DOHH2 (cell line): ENCODE measurements around the gene IER3.

Experiments
- H3F3A ChIP-seq: fragments of 200-600 bp; sonication (generic), shearing (Covaris generic); 2 replicates; pipeline ENCODE4 v1.6.0; 2016; ENCODE audit warnings: antibody characterized with exemption, mild to moderate bottlenecking; ENCODE audit not compliant: control insufficient read depth, insufficient read depth
- H3K27ac ChIP-seq: fragments of 200-600 bp; sonication (generic); 2 replicates; pipeline ENCODE4 v1.5.1; 2014; ENCODE audit warnings: low read depth, mild to moderate bottlenecking, low read length, moderate library complexity
- H3K27me3 ChIP-seq: fragments of 200-600 bp; sonication (generic); 2 replicates; pipeline ENCODE4 v1.6.1; 2014; ENCODE audit warnings: mild to moderate bottlenecking, low read length, mixed read lengths; ENCODE audit not compliant: control insufficient read depth
- H3K36me3 ChIP-seq: fragments of 200-600 bp; sonication (generic); 2 replicates; pipeline ENCODE4 v1.6.1; 2014; ENCODE audit warnings: mild to moderate bottlenecking, low read length, moderate library complexity, mixed read lengths; ENCODE audit not compliant: control insufficient read depth
- H3K4me1 ChIP-seq: fragments of 200-600 bp; sonication (generic); 2 replicates; pipeline ENCODE4 v1.6.1; 2014; ENCODE audit warnings: mild to moderate bottlenecking, low read length, mixed read lengths; ENCODE audit not compliant: control insufficient read depth
- H3K4me2 ChIP-seq: fragments of 200-600 bp; sonication (generic); 2 replicates; pipeline ENCODE4 v1.6.0; 2014; ENCODE audit warnings: mild to moderate bottlenecking, low read length, moderate library complexity
- H3K4me3 ChIP-seq: fragments of 200-600 bp; sonication (generic); 2 replicates; pipeline ENCODE4 v1.5.1; 2014; ENCODE audit warnings: mild to moderate bottlenecking, low read length, mixed read lengths
- H3K79me2 ChIP-seq: fragments of 200-600 bp; sonication (generic); 2 replicates; pipeline ENCODE4 v1.6.1; 2014; ENCODE audit warnings: mild to moderate bottlenecking, low read length, mixed read lengths; ENCODE audit not compliant: control insufficient read depth
- H3K9me2 ChIP-seq: fragments of 200-600 bp; sonication (generic); replicated peaks from 2 replicates; pipeline ENCODE4 v1.6.1; 2014; ENCODE audit warnings: mild to moderate bottlenecking, low read length, mixed read lengths; ENCODE audit not compliant: control insufficient read depth
- H3K9me3 ChIP-seq: fragments of 200-600 bp; sonication (generic); 2 replicates; pipeline ENCODE4 v1.6.1; 2014; ENCODE audit warnings: antibody characterized with exemption, low read length, mixed read lengths; ENCODE audit not compliant: control insufficient read depth, insufficient read depth
- H4K20me1 ChIP-seq: fragments of 200-600 bp; sonication (generic); 2 replicates; pipeline ENCODE4 v1.6.0; 2014; ENCODE audit warnings: low read depth, mild to moderate bottlenecking, antibody characterized with exemption, low read length, moderate library complexity; ENCODE audit not compliant: control insufficient read depth, insufficient read depth
- CTCF ChIP-seq: fragments of 200-600 bp; sonication (generic); IDR thresholded peaks from one replicate; pipeline ENCODE4 v1.5.1; 2014; ENCODE audit warnings: antibody characterized with exemption, mild to moderate bottlenecking, low read depth, low read length; ENCODE audit not compliant: poor library complexity, severe bottlenecking
- EZH2phosphoT487 ChIP-seq: fragments of 200-600 bp; sonication (generic); IDR thresholded peaks from 2 replicates; pipeline ENCODE4 v1.6.1; 2017; ENCODE audit warnings: borderline replicate concordance, mild to moderate bottlenecking, antibody characterized with exemption, low read length, moderate library complexity, mixed read lengths

IER3 gene

DNA sequence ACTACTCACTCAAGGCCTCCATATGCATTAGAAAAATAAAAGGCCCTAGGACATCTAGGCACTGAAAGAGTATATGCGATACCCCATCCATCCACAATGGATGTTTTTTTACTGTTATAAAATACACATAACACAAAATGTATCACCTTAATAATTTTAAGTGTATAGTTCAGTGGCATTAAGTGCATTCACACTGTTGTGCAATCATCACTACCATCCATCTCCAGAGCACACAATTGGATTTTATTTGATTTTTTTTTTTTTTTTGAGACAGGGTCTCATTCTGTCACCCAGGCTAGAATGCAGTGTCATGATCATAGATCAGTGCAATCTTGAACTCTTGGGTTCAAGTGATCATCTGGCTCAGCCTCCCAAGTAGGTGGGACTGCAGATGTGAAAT lies 30.1 kb downstream of the IER3 start:
- Histone ChIP-seq H3K27ac (no peak overlapping the region), H3K4me2 (no peak overlapping the region), H3F3A (peaks cover 10% of the 10 kb centered on the region), H3K9me3 (no peaks in the 10 kb centered on the region), H3K4me3 (no peak overlapping the region), H3K9me2 (no peaks in the 10 kb centered on the region), H4K20me1 (no peaks in the 10 kb centered on the region), H3K36me3 (peaks cover 77% of the 10 kb centered on the region), H3K79me2 (peaks cover 38% of the 10 kb centered on the region), H3K27me3 (no peaks in the 10 kb centered on the region), H3K4me1 (peaks cover 40% of the 10 kb centered on the region)
- no peak for TF ChIP-seq CTCF
- TF ChIP-seq EZH2phosphoT487, result no peak

GRCh38 chr6:30712441-30712945 lies 31.9 kb downstream of the IER3 start:
- Histone ChIP-seq H3K27me3 (no peaks in the 10 kb centered on the region), H4K20me1 (no peaks in the 10 kb centered on the region), H3K4me3 (no peak overlapping the region), H3K27ac (no peak overlapping the region), H3F3A (peaks cover 7% of the 10 kb centered on the region; the same call in 1 of the 2 replicates), H3K9me2 (no peaks in the 10 kb centered on the region), H3K9me3 (no peaks in the 10 kb centered on the region), H3K79me2 (peaks cover 20% of the 10 kb centered on the region), H3K4me2 (no peak overlapping the region), H3K4me1 (peaks cover 28% of the 10 kb centered on the region), H3K36me3 (peaks cover 82% of the 10 kb centered on the region)
- TF ChIP-seq EZH2phosphoT487 (no peak), CTCF (no peak)

DNA sequence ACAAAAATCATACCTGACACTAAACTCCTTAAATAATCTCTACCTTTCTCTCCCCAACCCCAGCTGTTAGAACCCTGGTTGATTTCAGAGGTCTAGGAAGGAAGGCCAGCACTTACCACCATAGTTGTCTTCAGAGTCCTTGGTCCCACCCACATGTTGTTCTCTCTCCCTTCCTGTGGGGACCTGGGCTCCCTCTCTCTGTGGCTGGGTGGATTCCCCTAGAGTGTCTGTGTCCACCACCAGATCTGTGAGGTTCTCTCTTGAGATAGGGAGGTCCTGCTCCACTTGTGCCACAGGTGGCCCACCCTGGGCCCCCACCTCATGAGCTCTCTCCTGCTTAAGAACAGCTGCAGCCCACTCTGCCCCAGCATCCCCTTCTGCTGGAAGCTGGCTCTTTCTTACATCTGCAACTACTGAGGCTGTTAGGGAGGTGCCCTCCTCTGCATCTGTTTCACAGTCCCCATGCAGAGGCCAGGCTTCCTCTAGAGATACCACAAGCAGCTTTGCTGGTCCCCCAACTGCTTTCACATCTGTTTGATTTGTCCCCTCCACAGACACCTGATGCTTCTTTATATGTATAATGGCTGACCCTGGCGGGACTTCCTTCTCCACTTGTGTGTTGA lies 32.5 kb downstream of the IER3 start:
- H3K36me3 ChIP-seq, result peaks cover 87% of the 10 kb centered on the region
- H3K9me3 ChIP-seq, result no peaks in the 10 kb centered on the region
- H3K9me2 ChIP-seq, result no peaks in the 10 kb centered on the region
- no peak overlapping the region for H3K4me3 ChIP-seq
- H3K4me1 ChIP-seq, result peaks cover 28% of the 10 kb centered on the region
- no peak overlapping the region for H3K4me2 ChIP-seq
- H3F3A ChIP-seq, result peaks cover 7% of the 10 kb centered on the region; the same call in 1 of the 2 replicates
- H3K27ac ChIP-seq, result no peak overlapping the region
- H4K20me1 ChIP-seq, result no peaks in the 10 kb centered on the region
- TF ChIP-seq CTCF (no peak), EZH2phosphoT487 (no peak)
- peaks cover 18% of the 10 kb centered on the region for H3K79me2 ChIP-seq
- no peaks in the 10 kb centered on the region for H3K27me3 ChIP-seq
